Activated naive CD4-positive, alpha-beta T cell treated with anti-CD3 and anti-CD28 coated beads for 36 hours (primary cell): ENCODE data around the gene ELOVL1. TPM values are rescaled to one million over a fixed set of nuclear protein-coding genes. Genes with fewer than 3 reads are reported as not detected.

ENCODE experiments used
- CTCF ChIA-PET: fragments of 350-600 bp; sonication (Branson Sonifier 250); formaldehyde crosslinking; loops from one replicate; lab custom pipeline; 2021; ENCODE audit warnings: antibody characterized with exemption; lab: Charles Lee
- DNase-seq: peaks from one replicate; pipeline ENCODE4 v3.0.0-alpha.2; 2020
- H3K27ac Mint-ChIP-seq: one replicate; pipeline ENCODE4 v1.8.0; 2021; ENCODE audit warnings: mild to moderate bottlenecking, mixed read lengths
- H3K27me3 Mint-ChIP-seq: one replicate; pipeline ENCODE4 v1.8.0; 2021; ENCODE audit warnings: low read depth, mixed read lengths
- H3K36me3 Mint-ChIP-seq: one replicate; pipeline ENCODE4 v1.8.0; 2021; ENCODE audit warnings: low read depth, mixed read lengths
- H3K4me1 Mint-ChIP-seq: one replicate; pipeline ENCODE4 v1.8.0; 2021; ENCODE audit warnings: low read depth, mixed read lengths
- H3K4me3 Mint-ChIP-seq: one replicate; pipeline ENCODE4 v1.8.0; 2021; ENCODE audit warnings: mild to moderate bottlenecking, moderate library complexity, mixed read lengths
- H3K9me3 Mint-ChIP-seq: one replicate; pipeline ENCODE4 v1.8.0; 2021; ENCODE audit warnings: mixed read lengths
- intact Hi-C: fragments of 100-400 bp; cut with micrococcal nuclease; formaldehyde crosslinking; loops from one replicate; pipeline ENCODE4 v1.15.1; 2023
- total RNA-seq, 2 experiments: library from RNA; stranded (reverse); gene quantifications; one replicate each; pipeline ENCODE4 v1.2.3, GENCODE V29; 2021

Gene ELOVL1
- total RNA-seq, 2 experiments from 2014 or later: 42.8 to 44.2 TPM

GRCh38 chr1:43396059-43396458 lies 28.2 kb upstream of the ELOVL1 start:
- Mint-ChIP-seq H3K27me3 (no peaks in the 10 kb centered on the region), H3K4me1 (peaks cover 10% of the 10 kb centered on the region), H3K27ac (no peak overlapping the region), H3K9me3 (no peaks in the 10 kb centered on the region), H3K4me3 (no peak overlapping the region), H3K36me3 (peaks cover 6% of the 10 kb centered on the region)
- intact Hi-C loops: no loop called here
- CTCF ChIA-PET: no interaction called here
- DNase-seq: no peak

- Mint-ChIP-seq H3K4me1 (peaks cover 14% of the 10 kb centered on the region), H3K27me3 (no peaks in the 10 kb centered on the region), H3K27ac (no peak overlapping the region), H3K9me3 (no peaks in the 10 kb centered on the region), H3K4me3 (no peak overlapping the region), H3K36me3 (peaks cover 6% of the 10 kb centered on the region)
- intact Hi-C loops: no loop called here
- CTCF ChIA-PET: no interaction called here
- DNase-seq: no peak
Measured at GRCh38 chr1:43395523-43395922, 27.7 kb upstream of the ELOVL1 start.

GRCh38 chr1:43392702-43393101 lies 24.9 kb upstream of the ELOVL1 start:
- DNase-seq: no peak
- Mint-ChIP-seq H3K4me3 (no peak overlapping the region), H3K4me1 (peaks cover 38% of the 10 kb centered on the region), H3K27me3 (no peaks in the 10 kb centered on the region), H3K36me3 (peaks cover 8% of the 10 kb centered on the region), H3K27ac (no peak overlapping the region), H3K9me3 (no peaks in the 10 kb centered on the region)
- CTCF ChIA-PET: interaction anchor here (0.9 to 1.0 kb wide), 2 partner anchors 20 to 22 kb away, joined by 3 to 4 read pairs; no protein-coding TSS in a partner anchor
- intact Hi-C loops: no loop called here

GRCh38 chr1:43389326-43390313 lies 21.8 kb upstream of the ELOVL1 start, which contains the start of the genes MED8 and SZT2:
TSS of gene MED8 (minus strand) at chr1:43389800. CDS start at chr1:43389764, 36 bp downstream.
TSS of gene SZT2 (plus strand) at chr1:43389899. CDS start at chr1:43389969, 70 bp downstream.
- peak; percentile 96 for DNase-seq
- Mint-ChIP-seq H3K4me1 (peaks cover 40% of the 10 kb centered on the region), H3K27me3 (no peaks in the 10 kb centered on the region), H3K9me3 (no peaks in the 10 kb centered on the region), H3K27ac (peak within 1 kb of the TSS; percentile 94), H3K36me3 (peaks cover 19% of the 10 kb centered on the region), H3K4me3 (peak within 1 kb of the TSS; percentile 95)
- intact Hi-C loops: loop anchor here (1.0 kb wide), 3 partner anchors 21 to 217 kb away; partner anchors contain the start of genes CDC20, CFAP57, EBNA1BP2 and ELOVL1
- CTCF ChIA-PET: interaction anchor here (0.6 to 1.3 kb wide), 4 partner anchors 10 to 658 kb away, joined by 3 to 5 read pairs (median 4); no protein-coding TSS in a partner anchor

GRCh38 chr1:43388613-43389012 lies 20.8 kb upstream of the ELOVL1 start:
- Mint-ChIP-seq H3K9me3 (no peaks in the 10 kb centered on the region), H3K4me1 (peaks cover 40% of the 10 kb centered on the region), H3K27me3 (no peaks in the 10 kb centered on the region), H3K36me3 (peaks cover 19% of the 10 kb centered on the region), H3K4me3 (peak overlapping the region; percentile 95), H3K27ac (peak overlapping the region; percentile 94)
- no peak for DNase-seq
- CTCF ChIA-PET: interaction anchor here (0.6 to 1.2 kb wide), 3 partner anchors 19 to 660 kb away, joined by 3 to 5 read pairs (median 3); no protein-coding TSS in a partner anchor
- intact Hi-C loops: loop anchor here (1.0 kb wide), 3 partner anchors 20 to 216 kb away; partner anchors contain the start of genes CDC20, CFAP57, EBNA1BP2 and ELOVL1

- DNase-seq: no peak
- peaks cover 21% of the 10 kb centered on the region for H3K36me3 Mint-ChIP-seq
- peak overlapping the region; percentile 95 for H3K4me3 Mint-ChIP-seq
- no peaks in the 10 kb centered on the region for H3K27me3 Mint-ChIP-seq
- no peak overlapping the region for H3K27ac Mint-ChIP-seq
- intact Hi-C loops: no loop called here
- H3K4me1 Mint-ChIP-seq: peaks cover 40% of the 10 kb centered on the region
- CTCF ChIA-PET: no interaction called here
- H3K9me3 Mint-ChIP-seq: no peaks in the 10 kb centered on the region
Measured at GRCh38 chr1:43387976-43388599, 20.3 kb upstream of the ELOVL1 start.

- Mint-ChIP-seq H3K9me3 (no peaks in the 10 kb centered on the region), H3K4me1 (peaks cover 33% of the 10 kb centered on the region), H3K27ac (no peak overlapping the region), H3K36me3 (peaks cover 28% of the 10 kb centered on the region), H3K27me3 (no peaks in the 10 kb centered on the region), H3K4me3 (no peak overlapping the region)
- intact Hi-C loops: no loop called here
- CTCF ChIA-PET: interaction anchor here (1.9 kb wide), 1 partner anchor 18 kb away, joined by 4 read pairs; the partner anchor contains the start of gene ELOVL1
- no peak for DNase-seq
Measured at GRCh38 chr1:43386676-43387075, 18.9 kb upstream of the ELOVL1 start.

- intact Hi-C loops: no loop called here
- DNase-seq: no peak
- Mint-ChIP-seq H3K36me3 (peaks cover 39% of the 10 kb centered on the region), H3K4me1 (peaks cover 10% of the 10 kb centered on the region), H3K9me3 (no peaks in the 10 kb centered on the region), H3K27me3 (no peaks in the 10 kb centered on the region), H3K4me3 (no peak overlapping the region), H3K27ac (no peak overlapping the region)
- CTCF ChIA-PET: interaction anchor here (0.7 to 1.3 kb wide), 2 partner anchors 31 to 156 kb away, joined by 4 to 5 read pairs; no protein-coding TSS in a partner anchor
Measured at GRCh38 chr1:43383449-43383848, 15.6 kb upstream of the ELOVL1 start.

- Mint-ChIP-seq H3K9me3 (no peaks in the 10 kb centered on the region), H3K4me3 (no peak overlapping the region), H3K27me3 (no peaks in the 10 kb centered on the region), H3K4me1 (no peaks in the 10 kb centered on the region), H3K36me3 (peaks cover 42% of the 10 kb centered on the region), H3K27ac (no peak overlapping the region)
- no peak for DNase-seq
- CTCF ChIA-PET: interaction anchor here (0.6 kb wide), 1 partner anchor 305 kb away, joined by 3 read pairs; no protein-coding TSS in a partner anchor
- intact Hi-C loops: no loop called here
Measured at GRCh38 chr1:43382027-43382779, 14.4 kb upstream of the ELOVL1 start.

GRCh38 chr1:43381612-43382011 lies 13.8 kb upstream of the ELOVL1 start:
- H3K27me3 Mint-ChIP-seq: no peaks in the 10 kb centered on the region
- intact Hi-C loops: no loop called here
- H3K27ac Mint-ChIP-seq: no peak overlapping the region
- H3K4me3 Mint-ChIP-seq: no peak overlapping the region
- H3K36me3 Mint-ChIP-seq: peaks cover 43% of the 10 kb centered on the region
- CTCF ChIA-PET: no interaction called here
- H3K4me1 Mint-ChIP-seq: no peaks in the 10 kb centered on the region
- no peak for DNase-seq
- H3K9me3 Mint-ChIP-seq: no peaks in the 10 kb centered on the region

- no peak overlapping the region for H3K4me3 Mint-ChIP-seq
- CTCF ChIA-PET: no interaction called here
- DNase-seq: no peak
- intact Hi-C loops: no loop called here
- no peaks in the 10 kb centered on the region for H3K27me3 Mint-ChIP-seq
- no peaks in the 10 kb centered on the region for H3K4me1 Mint-ChIP-seq
- H3K36me3 Mint-ChIP-seq: peaks cover 34% of the 10 kb centered on the region
- H3K27ac Mint-ChIP-seq: no peak overlapping the region
- H3K9me3 Mint-ChIP-seq: no peaks in the 10 kb centered on the region
Measured at GRCh38 chr1:43379476-43379875, 11.7 kb upstream of the ELOVL1 start.
